GM19438 (cell line): ENCODE measurements around the gene TM6SF1.
"Not testable (repeated sequence)": the region's sequence is repeated elsewhere in the genome, so short reads cannot be mapped to it uniquely, and the experiment has no call there.

Experiments
- ATAC-seq: cut with Tn5 transposase; IDR thresholded peaks from one replicate; pipeline ENCODE4 v1.9.1; 2021; ENCODE audit warnings: low read depth; ENCODE audit not compliant: unreplicated experiment

The TM6SF1 gene

DNA sequence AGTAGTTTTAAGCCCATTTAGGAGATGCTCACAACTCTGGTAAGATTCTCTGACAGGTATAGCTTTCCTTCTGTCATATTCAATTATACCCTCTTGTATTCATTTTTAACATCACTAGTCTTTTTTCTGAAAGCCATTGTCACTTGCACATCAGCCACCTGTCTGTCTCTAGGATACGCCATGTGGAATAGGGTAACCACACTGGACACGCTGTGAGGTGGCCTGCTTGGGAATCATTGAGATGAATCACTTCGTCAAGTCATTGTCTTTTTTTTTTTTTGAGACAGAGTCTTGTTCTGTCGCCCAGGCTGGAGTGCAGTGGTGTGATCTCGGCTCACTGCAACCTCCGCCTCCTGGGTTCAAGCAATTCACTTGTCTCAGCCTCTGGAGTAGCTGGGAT, 7.4 kb downstream of the TM6SF1 start:
- no peak for ATAC-seq

DNA sequence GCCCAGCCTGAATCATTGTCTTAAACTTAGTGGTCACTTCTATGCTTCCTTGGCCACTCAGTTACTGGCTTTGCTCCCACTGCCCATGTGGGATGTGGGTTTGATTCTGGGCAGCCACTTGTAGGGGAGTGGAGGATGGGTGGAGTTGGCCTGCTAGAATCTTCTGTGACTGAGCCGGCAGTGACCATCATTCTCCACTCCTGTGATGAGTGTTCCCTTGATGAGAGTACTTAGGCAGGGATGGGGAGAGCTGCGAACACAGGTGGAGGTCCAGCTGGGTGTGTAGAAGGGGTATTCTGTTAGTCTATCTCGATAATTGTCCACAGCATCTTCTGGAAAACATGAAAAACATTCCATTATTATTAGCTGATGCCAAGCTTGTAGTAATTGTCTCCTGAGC, 8.0 kb downstream of the TM6SF1 start:
- ATAC-seq: no peak

DNA sequence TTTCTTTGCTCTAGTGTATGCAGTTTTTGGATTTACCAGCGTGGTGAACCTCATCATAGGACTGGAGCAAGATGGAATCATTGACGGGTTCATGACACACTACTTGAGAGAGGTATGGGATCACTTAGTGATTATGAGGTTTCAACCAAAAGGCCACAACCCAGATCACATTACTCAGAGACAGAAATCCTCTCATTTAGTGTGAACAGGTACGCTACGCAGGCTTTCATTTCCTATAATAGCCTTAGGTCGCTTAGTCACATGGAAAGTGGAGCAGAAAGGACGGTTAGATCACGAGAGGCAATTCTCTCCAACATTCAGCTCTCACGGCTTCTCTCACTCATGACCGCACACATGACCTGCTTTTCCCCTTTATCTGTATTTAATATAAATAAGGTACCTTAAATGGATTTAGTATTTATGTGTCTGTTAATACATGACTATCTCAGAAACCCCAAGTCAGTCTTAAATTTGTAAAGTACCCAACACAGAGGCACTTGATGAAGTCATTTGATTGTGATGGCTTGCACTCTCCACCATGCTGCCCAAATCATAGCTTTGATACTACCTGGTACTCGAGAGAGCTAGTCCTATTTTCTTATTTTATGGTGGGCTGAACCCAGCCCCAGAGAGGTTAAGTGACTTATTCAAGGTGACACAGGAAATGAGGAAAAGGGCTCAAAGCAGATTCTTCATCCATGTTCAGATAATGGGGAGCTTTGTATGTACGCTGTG, 8.6 kb downstream of the TM6SF1 start:
- peak; percentile 52 for ATAC-seq

DNA sequence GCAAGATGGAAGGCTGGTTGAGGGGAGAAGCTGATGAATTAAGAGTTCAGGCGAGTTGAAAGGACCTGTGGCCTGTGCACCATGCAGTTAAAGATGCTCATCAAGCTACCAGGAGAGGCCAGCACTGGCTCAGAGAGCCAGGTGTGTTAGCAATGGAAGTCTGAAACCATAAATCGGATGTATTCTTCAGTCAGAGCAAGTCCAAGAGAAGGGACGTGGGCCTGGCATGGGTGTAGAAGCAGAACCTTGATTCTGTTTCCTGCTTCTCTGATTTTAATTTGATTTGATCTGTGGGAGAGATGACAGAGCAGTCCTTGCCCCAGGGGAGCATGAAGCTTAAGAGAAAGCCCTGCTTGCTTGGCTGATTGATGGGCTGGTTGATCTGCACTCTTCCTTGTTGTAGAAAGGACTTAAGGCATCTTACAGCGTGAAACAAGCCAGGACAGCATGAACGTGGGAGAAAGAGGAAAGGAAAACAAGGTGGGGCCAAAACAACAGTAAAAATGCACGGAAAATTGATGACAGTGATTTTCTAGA, 10.9 kb downstream of the TM6SF1 start:
- ATAC-seq: no peak

DNA sequence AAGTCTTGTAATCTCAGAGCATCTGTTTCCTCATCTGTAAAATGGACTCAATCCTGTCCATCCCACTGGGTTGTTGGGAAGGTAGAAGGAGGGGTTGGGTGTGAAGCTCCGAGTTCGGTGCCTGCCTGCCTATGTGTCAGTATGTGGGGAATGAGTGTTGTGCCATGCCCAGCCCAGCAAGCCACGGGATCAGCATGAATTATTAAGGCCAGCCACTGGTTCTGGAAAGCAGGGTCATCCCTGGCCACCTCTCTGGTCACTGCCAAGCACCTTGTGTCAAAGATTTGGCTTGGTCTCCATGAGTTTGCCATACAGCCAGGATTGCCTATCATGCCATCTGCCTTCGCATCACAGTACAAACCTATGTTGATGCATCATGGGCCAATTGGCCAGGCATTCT, 11.5 kb downstream of the TM6SF1 start:
- no peak for ATAC-seq

GRCh38 chr15:83119968-83120581, 12.6 kb downstream of the TM6SF1 start:
- ATAC-seq: no peak

DNA sequence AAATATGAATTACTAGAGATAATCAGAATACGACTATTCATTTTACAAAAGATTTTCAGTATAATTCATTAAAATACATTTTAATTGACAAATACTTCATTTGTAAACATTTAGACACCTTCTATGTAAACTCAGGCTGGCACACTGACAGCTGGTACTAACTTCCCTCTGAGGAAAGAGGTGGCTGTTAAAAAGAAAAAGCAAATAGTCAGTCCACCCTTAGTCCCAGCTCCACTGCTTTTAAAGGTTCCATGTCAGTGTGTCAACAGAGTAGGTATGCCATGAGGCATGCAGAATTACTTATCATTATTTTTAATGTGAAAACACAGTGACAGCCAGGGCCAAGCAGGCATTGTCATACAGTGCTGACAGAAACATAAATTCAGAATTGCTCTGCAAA, 16.1 kb downstream of the TM6SF1 start:
- ATAC-seq: no peak

GRCh38 chr15:83127547-83128150, 20.2 kb downstream of the TM6SF1 start:
- no peak for ATAC-seq

DNA sequence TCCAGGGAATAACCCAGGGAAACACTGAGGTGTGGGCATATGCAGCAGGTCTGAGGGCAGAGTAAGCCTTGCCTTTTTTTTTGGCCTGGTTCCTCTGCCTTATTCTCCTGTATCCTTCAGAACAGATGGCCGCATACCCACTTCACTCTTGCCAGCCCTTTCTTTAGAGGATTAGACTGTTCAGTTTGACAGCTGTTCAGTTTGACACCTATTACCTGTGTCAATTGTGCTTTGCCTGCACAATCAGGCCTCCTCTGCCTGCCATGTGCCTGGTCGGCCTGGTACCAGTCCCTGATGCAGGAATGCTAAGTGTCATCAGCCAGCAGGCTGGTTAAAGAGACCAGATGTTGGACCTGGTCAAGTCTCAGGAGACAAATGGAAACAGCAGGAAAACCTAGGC, 22.3 kb downstream of the TM6SF1 start:
- ATAC-seq: no peak

DNA sequence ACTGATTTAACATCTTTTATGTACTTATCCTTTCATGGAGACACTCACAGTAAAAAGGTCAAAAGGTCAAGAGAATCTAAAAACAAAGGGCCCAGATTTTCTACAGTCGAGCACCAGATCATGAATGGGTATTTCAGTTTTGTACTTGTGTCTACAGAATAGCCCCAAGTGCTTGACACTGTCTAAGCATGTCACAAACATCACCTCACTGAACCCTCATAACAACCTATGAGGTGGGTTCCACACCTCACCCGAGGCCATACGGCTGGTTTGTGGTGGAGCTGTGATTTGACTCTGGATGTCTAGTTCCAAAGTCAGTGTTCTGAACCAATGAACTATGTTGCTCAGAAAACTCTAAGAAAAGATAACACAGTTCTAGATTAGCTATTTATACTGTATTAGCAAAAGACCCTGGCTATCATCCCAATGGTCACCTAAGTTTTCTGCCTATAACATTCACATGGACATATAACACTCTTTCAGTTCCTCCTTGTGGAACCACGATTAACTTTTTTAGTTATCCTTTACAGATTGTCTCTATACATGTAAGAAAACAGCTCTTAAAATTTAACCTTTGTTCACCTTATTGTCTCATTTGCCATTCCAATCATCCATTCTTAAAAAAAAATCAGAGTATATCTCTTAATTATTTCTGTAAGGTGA, 25.5 kb downstream of the TM6SF1 start:
- ATAC-seq: peak; percentile 60

DNA sequence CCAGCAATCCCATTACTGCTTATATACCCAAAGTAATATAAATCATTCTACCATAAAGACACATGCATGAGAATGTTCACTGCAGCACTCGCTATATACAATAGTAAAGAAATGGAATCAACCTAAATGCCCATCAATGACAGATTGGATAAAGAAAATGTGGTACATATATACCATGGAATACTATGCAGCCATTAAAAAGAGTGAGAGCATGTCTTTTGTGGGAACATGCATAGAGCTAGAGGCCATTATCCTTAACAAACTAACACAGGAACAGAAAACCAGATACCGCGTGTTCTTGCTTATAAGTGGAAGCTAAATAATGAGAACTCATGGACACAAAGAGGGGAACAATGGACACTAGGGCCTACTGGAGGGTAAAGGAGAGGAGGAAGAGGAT, 34.7 kb downstream of the TM6SF1 start:
- not testable (repeated sequence) for ATAC-seq

GRCh38 chr15:83144771-83145170, 37.3 kb downstream of the TM6SF1 start:
- no peak for ATAC-seq

DNA sequence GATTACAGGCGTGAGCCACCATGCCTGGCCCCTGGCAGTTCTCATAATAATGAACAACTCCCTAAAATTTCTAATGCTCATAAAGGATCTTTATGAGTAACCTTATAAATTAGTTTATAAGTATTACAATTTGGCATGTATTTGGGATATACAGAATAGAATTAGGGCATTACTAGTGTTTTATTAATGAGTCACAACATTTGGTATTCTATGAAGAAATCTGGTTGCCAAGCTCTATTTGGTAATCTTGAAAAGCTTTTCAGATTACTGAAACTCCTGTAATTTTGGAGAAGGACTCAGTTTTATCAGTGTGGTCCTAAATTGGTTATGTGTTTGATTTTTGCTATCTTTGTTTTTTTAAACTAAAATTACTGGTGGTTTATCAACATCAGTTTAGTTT, 45.8 kb downstream of the TM6SF1 start:
- ATAC-seq: no peak

DNA sequence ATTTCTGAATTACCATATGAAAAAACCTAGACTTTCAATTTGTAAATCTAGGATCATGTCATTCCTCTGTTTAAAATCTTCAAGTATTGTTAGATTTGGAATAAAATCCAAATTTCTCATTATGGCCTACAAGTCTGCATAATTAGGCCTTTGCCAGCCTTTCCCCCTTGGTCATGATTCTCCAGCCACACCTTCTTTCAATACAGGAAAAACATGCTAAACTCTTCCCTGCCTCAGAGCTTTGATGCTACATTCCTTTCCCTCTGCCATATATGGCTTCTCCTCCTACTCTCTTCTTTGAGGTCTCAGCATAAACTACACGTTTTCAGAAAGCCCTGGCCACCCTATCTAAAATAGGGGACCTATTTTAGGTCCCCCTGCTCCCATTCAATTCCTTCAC, 48.5 kb downstream of the TM6SF1 start:
- no peak for ATAC-seq

- ATAC-seq: no peak
Observed at GRCh38 chr15:83158393-83158792, 50.9 kb downstream of the TM6SF1 start.

- no peak for ATAC-seq
Observed at GRCh38 chr15:83160741-83161140, 53.3 kb downstream of the TM6SF1 start.

DNA sequence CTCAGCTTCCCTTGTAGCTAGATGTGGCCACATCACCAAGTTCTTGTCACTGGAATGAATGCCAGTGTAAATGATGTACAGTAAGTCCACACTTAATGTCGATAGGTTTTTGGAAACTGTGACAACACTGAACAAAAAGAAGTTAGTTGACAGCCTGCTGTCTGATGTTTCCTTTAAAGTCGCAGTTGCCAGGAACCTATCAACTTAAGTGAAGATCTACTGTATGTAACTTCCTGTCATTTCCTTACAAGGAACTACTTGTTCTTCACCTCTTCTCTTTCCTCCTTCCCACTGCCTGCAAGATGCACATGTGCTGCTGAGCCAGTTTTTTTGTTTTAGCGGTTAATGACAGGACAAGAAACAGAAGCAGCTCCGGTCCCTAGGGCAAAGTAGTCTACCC, 55.6 kb downstream of the TM6SF1 start:
- ATAC-seq: no peak

GRCh38 chr15:83164111-83164770, 56.8 kb downstream of the TM6SF1 start:
- no peak for ATAC-seq

GRCh38 chr15:83164771-83165404, 57.4 kb downstream of the TM6SF1 start:
- ATAC-seq: no peak

GRCh38 chr15:83166218-83166617, 58.8 kb downstream of the TM6SF1 start:
- no peak for ATAC-seq
